GM10248 (cell line): Measurements from ENCODE around the gene CENPU.

Source experiments
- CTCF ChIA-PET: fragments of 300-600 bp; sonication (Branson Sonifier 250); formaldehyde crosslinking; extraction: SDS; loops from one replicate; lab custom pipeline; 2021; ENCODE audit warnings: antibody characterized with exemption; lab: Yijun Ruan, JAX
- POLR2A ChIA-PET: fragments of 350-650 bp; sonication (Branson Sonifier 250); formaldehyde crosslinking; extraction: SDS; loops from one replicate; lab custom pipeline; 2020; ENCODE audit warnings: antibody characterized with exemption; lab: Yijun Ruan, JAX
- DNase-seq: peaks from one replicate; pipeline ENCODE4 v3.0.0; 2012; ENCODE audit errors: extremely low spot score
- TF ChIP-seq, protein P1 (sequence below): IDR thresholded peaks from 2 replicates; pipeline ENCODE4 v1.5.1; 2012; ENCODE audit warnings: mild to moderate bottlenecking, low read depth; ENCODE audit errors: extremely low read depth, missing control alignments, control extremely low read depth

CENPU gene

DNA sequence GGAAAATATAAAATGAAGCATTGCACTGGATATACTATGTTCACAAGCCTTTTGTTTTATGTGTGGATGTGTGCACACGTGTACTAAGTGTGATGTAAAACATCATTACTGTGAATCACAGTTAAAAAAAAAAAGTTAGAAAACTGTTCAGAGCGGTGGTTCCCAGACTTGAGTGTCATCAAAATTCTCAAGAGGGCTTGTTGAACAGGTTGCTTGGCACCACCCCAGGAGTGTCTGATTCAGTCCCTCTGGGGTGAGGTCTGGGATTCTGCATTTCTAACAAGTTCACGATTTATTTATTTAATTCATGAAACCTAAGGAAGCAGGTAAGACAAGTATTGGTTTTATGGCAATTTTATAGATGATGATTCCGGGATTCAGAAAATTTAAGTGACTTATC lies 1.8 kb downstream of the CENPU start:
- ChIA-PET POLR2A (interaction anchor here (0.6 to 1.0 kb wide), 2 partner anchors 83 to 118 kb away, joined by 3 read pairs; partner anchors contain the start of gene PRIMPOL), CTCF (interaction anchor here (0.8 to 2.7 kb wide), 6 partner anchors 9 to 471 kb away, joined by 3 to 11 read pairs (median 3); no protein-coding TSS in a partner anchor)
- no peak for DNase-seq
- TF ChIP-seq, protein P1, sequence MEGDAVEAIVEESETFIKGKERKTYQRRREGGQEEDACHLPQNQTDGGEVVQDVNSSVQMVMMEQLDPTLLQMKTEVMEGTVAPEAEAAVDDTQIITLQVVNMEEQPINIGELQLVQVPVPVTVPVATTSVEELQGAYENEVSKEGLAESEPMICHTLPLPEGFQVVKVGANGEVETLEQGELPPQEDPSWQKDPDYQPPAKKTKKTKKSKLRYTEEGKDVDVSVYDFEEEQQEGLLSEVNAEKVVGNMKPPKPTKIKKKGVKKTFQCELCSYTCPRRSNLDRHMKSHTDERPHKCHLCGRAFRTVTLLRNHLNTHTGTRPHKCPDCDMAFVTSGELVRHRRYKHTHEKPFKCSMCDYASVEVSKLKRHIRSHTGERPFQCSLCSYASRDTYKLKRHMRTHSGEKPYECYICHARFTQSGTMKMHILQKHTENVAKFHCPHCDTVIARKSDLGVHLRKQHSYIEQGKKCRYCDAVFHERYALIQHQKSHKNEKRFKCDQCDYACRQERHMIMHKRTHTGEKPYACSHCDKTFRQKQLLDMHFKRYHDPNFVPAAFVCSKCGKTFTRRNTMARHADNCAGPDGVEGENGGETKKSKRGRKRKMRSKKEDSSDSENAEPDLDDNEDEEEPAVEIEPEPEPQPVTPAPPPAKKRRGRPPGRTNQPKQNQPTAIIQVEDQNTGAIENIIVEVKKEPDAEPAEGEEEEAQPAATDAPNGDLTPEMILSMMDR, result no peak

- CTCF ChIA-PET, result interaction anchor here (1.2 kb wide), 1 partner anchor 8 kb away, joined by 3 read pairs; no protein-coding TSS in a partner anchor
- TF ChIP-seq, protein P1, result no peak
- DNase-seq, result no peak
- POLR2A ChIA-PET, result no interaction called here
Observed at GRCh38 chr4:184731056-184731455, 2.8 kb downstream of the CENPU start.

- POLR2A ChIA-PET, result interaction anchor here (0.6 kb wide), 1 partner anchor 425 kb away, joined by 3 read pairs; no protein-coding TSS in a partner anchor
- DNase-seq, result no peak
- TF ChIP-seq, protein P1, result no peak
- CTCF ChIA-PET, result interaction anchor here (1.4 to 1.5 kb wide), 2 partner anchors 17 to 81 kb away, joined by 3 read pairs; partner anchors contain the start of genes CASP3 and PRIMPOL
Observed at GRCh38 chr4:184729946-184730345, 4.0 kb downstream of the CENPU start.

- POLR2A ChIA-PET, result no interaction called here
- TF ChIP-seq, protein P1, result no peak
- no peak for DNase-seq
- CTCF ChIA-PET, result interaction anchor here (1.5 to 1.8 kb wide), 2 partner anchors 10 to 16 kb away, joined by 3 to 5 read pairs; no protein-coding TSS in a partner anchor
Observed at GRCh38 chr4:184728858-184729257, 5.0 kb downstream of the CENPU start.

DNA sequence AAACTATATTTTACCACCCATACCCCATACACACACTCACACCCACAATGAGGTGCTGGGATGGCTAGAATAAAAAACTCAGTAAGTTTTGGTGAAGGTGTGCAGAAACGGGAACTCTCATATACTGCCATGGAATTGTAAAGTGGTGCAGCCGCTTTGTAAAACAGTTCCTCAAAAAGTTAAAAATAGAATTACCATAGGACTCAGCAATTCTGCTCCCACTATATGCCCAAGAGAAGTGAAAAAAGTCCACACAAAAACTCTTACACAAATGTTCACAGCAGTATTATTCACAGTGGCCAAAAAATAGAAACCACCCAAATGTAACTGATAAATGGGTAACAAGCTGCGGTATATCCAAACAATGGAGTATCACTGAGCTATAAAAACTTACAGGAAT lies 6.5 kb downstream of the CENPU start:
- ChIA-PET CTCF (interaction anchor here (1.8 kb wide), 1 partner anchor 8 kb away, joined by 5 read pairs; no protein-coding TSS in a partner anchor), POLR2A (no interaction called here)
- TF ChIP-seq, protein P1, result no peak
- no peak for DNase-seq

- TF ChIP-seq, protein P1, result no peak
- ChIA-PET CTCF (interaction anchor here (1.0 to 3.5 kb wide), 7 partner anchors 9 to 63 kb away, joined by 3 to 11 read pairs (median 5); partner anchors contain the start of gene CENPU), POLR2A (no interaction called here)
- no peak for DNase-seq
Observed at GRCh38 chr4:184722798-184723197, 11.1 kb downstream of the CENPU start.
